Measurements from ENCODE around the gene AAK1. TPM values are rescaled to one million over a fixed set of nuclear protein-coding genes. Genes with fewer than 3 reads are reported as not detected.

AAK1 gene
- 72.6 TPM for total RNA-seq
- long read RNA-seq, transcript AAK1-208 (2 exons, 453 nt) = major isoform, 5 of 24 reads
- long read RNA-seq, partial matches to known transcripts = 4 of 24 reads
- long read RNA-seq, other reads (novel, unspliced or antisense) = 15 of 24 reads

DNA sequence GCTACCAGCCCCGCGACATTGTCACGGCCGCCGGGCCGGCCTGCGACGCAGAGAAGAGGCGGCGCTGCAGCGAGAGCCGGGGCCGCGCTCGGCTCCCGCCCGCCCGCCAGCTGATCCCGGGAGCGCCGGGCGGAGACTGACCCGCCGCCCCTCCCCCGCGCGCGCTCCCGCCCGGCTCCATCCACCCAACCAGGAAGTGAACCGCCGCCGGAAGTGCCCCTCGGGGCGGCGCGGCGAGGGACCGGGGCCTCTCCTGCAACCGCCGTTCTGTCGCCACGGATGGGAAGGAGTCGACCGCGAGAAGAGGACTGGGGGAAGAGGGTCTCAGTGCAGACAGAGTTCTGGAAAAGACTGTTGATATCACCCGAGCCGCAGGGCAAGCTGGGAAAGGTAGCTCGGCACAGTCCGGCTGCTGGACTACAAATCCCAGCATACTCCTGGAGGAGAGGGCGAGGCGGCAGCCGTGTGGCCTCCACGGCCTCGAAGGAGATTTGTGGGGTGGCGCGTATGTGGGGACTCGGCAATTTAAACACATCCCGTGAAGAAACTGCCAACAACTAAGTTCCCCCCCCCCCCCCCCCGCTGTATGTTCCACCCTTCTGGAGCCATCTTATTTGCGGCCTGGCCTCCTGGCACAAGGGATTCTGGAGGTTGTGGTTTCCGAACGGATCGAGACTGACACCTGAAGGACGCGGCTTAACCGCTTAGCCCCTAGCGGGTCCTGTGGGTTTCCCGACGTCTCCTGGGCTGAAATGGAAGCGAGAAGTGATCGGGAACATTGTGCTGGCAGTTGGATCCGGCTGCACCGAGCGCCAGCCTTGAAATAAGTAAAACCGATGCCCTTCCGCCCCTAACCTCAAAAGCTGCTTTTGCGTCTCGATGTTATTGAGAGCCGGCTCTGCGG lies at the start of gene AAK1:
TSS of gene AAK1 (minus strand) at position 138 of the 904 bp plus-strand sequence. CDS start 699 bp downstream, outside the sequence.
- Histone ChIP-seq H3K27me3 (no peaks in the 10 kb centered on the region), H3K9me3 (no peaks in the 10 kb centered on the region), H3K4me3 (peak within 1 kb of the TSS; percentile 99), H3K36me3 (peaks cover 3% of the 10 kb centered on the region), H3K27ac (peak within 1 kb of the TSS; percentile 97), H3K4me1 (peaks cover 42% of the 10 kb centered on the region)
- peak; percentile 97 for DNase-seq
- peak; percentile 96 for ATAC-seq
- intact Hi-C loops (cut with DNase I) = no loop called here
- TF ChIP-seq, protein P1, sequence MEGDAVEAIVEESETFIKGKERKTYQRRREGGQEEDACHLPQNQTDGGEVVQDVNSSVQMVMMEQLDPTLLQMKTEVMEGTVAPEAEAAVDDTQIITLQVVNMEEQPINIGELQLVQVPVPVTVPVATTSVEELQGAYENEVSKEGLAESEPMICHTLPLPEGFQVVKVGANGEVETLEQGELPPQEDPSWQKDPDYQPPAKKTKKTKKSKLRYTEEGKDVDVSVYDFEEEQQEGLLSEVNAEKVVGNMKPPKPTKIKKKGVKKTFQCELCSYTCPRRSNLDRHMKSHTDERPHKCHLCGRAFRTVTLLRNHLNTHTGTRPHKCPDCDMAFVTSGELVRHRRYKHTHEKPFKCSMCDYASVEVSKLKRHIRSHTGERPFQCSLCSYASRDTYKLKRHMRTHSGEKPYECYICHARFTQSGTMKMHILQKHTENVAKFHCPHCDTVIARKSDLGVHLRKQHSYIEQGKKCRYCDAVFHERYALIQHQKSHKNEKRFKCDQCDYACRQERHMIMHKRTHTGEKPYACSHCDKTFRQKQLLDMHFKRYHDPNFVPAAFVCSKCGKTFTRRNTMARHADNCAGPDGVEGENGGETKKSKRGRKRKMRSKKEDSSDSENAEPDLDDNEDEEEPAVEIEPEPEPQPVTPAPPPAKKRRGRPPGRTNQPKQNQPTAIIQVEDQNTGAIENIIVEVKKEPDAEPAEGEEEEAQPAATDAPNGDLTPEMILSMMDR (IDR thresholded peaks at IDR 0.05) = no peak

DNA sequence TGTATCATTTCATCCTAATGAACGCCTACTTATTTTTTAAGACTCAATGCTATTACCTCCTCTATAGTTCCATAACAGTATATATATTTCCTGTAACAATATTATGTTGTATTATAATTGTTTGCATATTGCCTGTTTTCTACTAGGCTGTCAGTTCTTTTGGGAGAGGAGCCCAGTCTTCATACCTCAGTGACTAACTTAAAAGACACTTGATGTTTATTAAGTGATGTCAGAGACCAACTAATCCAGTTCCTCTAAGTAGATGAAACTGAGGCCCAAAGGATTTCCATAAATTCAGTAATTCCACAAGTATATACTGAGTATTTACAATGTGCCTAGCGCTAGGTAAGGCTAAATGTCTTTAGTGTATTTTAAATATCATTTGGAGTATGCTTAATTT lies 48.9 kb upstream of the AAK1 start:
- no peaks in the 10 kb centered on the region for H3K27me3 ChIP-seq
- intact Hi-C loops (cut with DNase I) = no loop called here
- H3K4me1 ChIP-seq = peaks cover 21% of the 10 kb centered on the region
- ATAC-seq (no peak), DNase-seq (no peak)
- no peak overlapping the region for H3K4me3 ChIP-seq
- TF ChIP-seq, protein P1 (IDR thresholded peaks at IDR 0.05) = no peak
- no peak overlapping the region for H3K27ac ChIP-seq
- H3K36me3 ChIP-seq = no peaks in the 10 kb centered on the region
- H3K9me3 ChIP-seq = no peaks in the 10 kb centered on the region

DNA sequence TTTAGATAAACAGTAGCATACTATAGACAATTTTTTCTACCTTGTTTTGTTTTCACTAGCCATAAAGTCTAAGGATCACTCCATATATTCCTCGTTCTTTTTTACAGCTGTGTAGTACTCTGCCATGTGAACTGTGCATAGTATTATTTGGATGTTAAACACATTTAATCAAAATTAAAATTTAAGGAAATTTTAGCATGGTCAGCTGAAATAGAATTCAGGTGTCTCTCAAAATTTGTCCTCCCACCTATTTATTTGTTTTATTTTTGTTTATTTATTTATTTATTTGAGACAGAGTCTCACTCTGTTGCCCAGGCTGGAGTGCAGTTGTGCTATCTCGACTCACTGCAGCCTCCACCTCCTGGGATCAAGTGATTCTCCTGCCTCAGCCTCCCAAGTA lies 46.4 kb upstream of the AAK1 start:
- Histone ChIP-seq H3K4me1 (peaks cover 21% of the 10 kb centered on the region), H3K36me3 (no peaks in the 10 kb centered on the region), H3K4me3 (no peak overlapping the region), H3K9me3 (no peaks in the 10 kb centered on the region), H3K27ac (no peak overlapping the region), H3K27me3 (no peaks in the 10 kb centered on the region)
- ATAC-seq (no peak), DNase-seq (no peak)
- intact Hi-C loops (cut with DNase I) = no loop called here
- TF ChIP-seq, protein P1 (IDR thresholded peaks at IDR 0.05) = no peak

- H3K4me3 ChIP-seq = no peak overlapping the region
- H3K27ac ChIP-seq = no peak overlapping the region
- H3K36me3 ChIP-seq = no peaks in the 10 kb centered on the region
- intact Hi-C loops (cut with DNase I) = no loop called here
- peaks cover 17% of the 10 kb centered on the region for H3K4me1 ChIP-seq
- H3K9me3 ChIP-seq = no peaks in the 10 kb centered on the region
- TF ChIP-seq, protein P1 (IDR thresholded peaks at IDR 0.05) = no peak
- no peaks in the 10 kb centered on the region for H3K27me3 ChIP-seq
- ATAC-seq = no peak
- no peak for DNase-seq
These were observed 45.9 kb upstream of the AAK1 start for GRCh38 chr2:69689466-69689865.

GRCh38 chr2:69687971-69688611 lies 44.6 kb upstream of the AAK1 start:
- TF ChIP-seq, protein P1 (IDR thresholded peaks at IDR 0.05) = no peak
- Histone ChIP-seq H3K27me3 (no peaks in the 10 kb centered on the region), H3K4me3 (no peak overlapping the region), H3K4me1 (peaks cover 17% of the 10 kb centered on the region), H3K27ac (no peak overlapping the region), H3K36me3 (no peaks in the 10 kb centered on the region), H3K9me3 (no peaks in the 10 kb centered on the region)
- intact Hi-C loops (cut with DNase I) = no loop called here
- ATAC-seq = no peak
- no peak for DNase-seq

Measured in upper lobe of right lung (tissue), 1 donor.